Right lobe of liver (tissue), 6 donors: ENCODE measurements around the gene C1QTNF1. TPM values are rescaled to one million over a fixed set of nuclear protein-coding genes. Genes with fewer than 3 reads are reported as not detected.

Experiments used
- ATAC-seq, 4 donors: fragments of 200-7000 bp; cut with Tn5 transposase; one replicate each; pipeline ENCODE4 v1.9.1; 2020; ENCODE audit warnings: mild to moderate bottlenecking in 4 of 4, moderate library complexity in 4 of 4
- DNase-seq, 3 donors: peaks; one replicate each; pipeline ENCODE4 v3.0.0-alpha.2; 2020
- H3K27ac ChIP-seq, 3 donors: fragments of 200-600 bp; one replicate each; pipeline ENCODE4 v1.8.0; 2022
- H3K27me3 ChIP-seq, 2 donors: fragments of 200-600 bp; one replicate each; pipeline ENCODE4 v1.8.0; 2022
- H3K36me3 ChIP-seq, 4 donors: fragments of 200-600 bp; sonication (generic) in 1 of 4; one replicate each; pipeline versions ENCODE4 v1.5.1 to v1.8.0; 2017 to 2022; ENCODE audit warnings: control low read depth in 1 of 4
- H3K4me1 ChIP-seq, 4 donors: fragments of 200-600 bp; sonication (generic) in 1 of 4; one replicate each; pipeline versions ENCODE4 v1.5.1 to v1.8.0; 2017 to 2022; ENCODE audit warnings: control low read depth in 1 of 4
- H3K4me3 ChIP-seq, 3 donors: fragments of 200-600 bp; one replicate each; pipeline ENCODE4 v1.8.0; 2022
- H3K9me3 ChIP-seq, 4 donors: fragments of 200-600 bp; sonication (generic) in 1 of 4; one replicate each; pipeline versions ENCODE4 v1.5.1 to v1.8.0; 2017 to 2022; ENCODE audit warnings: control low read depth in 1 of 4
- POLR2A ChIP-seq: fragments of 450-650 bp; IDR thresholded peaks from one replicate; pipeline ENCODE4 v1.6.1; 2017; ENCODE audit warnings: antibody characterized with exemption, mild to moderate bottlenecking
- WGBS: methylation state at CpG from one replicate; pipeline ENCODE4 v1.1.6; 2018; ENCODE audit warnings: low coverage, low lambda C conversion rate; ENCODE audit not compliant: insufficient coverage; ENCODE audit errors: missing lambda C conversion rate; 5-methylcytosine and 5-hydroxymethylcytosine counted together
- intact Hi-C, 2 donors: fragments of 100-400 bp; cut with DNase I; formaldehyde crosslinking; loops; one replicate each; pipeline versions ENCODE4 v1.11.2 to v1.14.1; 2022
- total RNA-seq, 6 experiments: library from RNA; depleted of rRNA in 2 of 6; stranded (reverse); fragments of >200 nt in 2 of 6; fragmentation: NEBNext Ultra II Directional in 3 of 6; extraction: Animal tissue kit (Norgen Biotek cat#: 25700) in 3 of 6; gene quantifications; one replicate each; pipeline versions ENCODE4 v1.1.0 to v1.2.4, GENCODE V29; 2016 to 2023
- TF ChIP-seq, protein P1 (sequence below), 4 donors: fragments of 200-600 bp in 3 of 4; fragments of 450-650 bp in 1 of 4; IDR thresholded peaks; one replicate each; pipeline versions ENCODE4 v1.5.1 to v1.8.0; 2016 to 2022; ENCODE audit warnings: antibody characterized with exemption in 4 of 4, mild to moderate bottlenecking in 2 of 4
- donor health status: DM: no; HTN: yes; CAD: no.
- donor health status: DM: no; HTN: no; CAD: no.
- donor health status: DM: no; HTN: no; CAD: no.
- donor health status: DM: no; HTN: yes; CAD: no.
- donor health status: DM: no; HTN: yes; CAD: no.

Gene C1QTNF1
- total RNA-seq, 6 experiments from 2014 or later = 9.8 to 40.2 (median 26.2) TPM

GRCh38 chr17:79086609-79087427 lies 62.8 kb downstream of the C1QTNF1 start:
- intact Hi-C loops = loop anchor here in 1 of 2 donors (5.0 kb wide), 1 partner anchor 300 kb away; no protein-coding TSS in a partner anchor
- Histone ChIP-seq H3K9me3 (no peaks in the 10 kb centered on the region), H3K27ac (no peak overlapping the region), H3K36me3 (peaks cover 0 to 41% (median 6%) of the 10 kb centered on the region in 4 donors), H3K4me1 (no peaks in the 10 kb centered on the region), H3K4me3 (no peak overlapping the region), H3K27me3 (no peaks in the 10 kb centered on the region)
- 60% methylated on average over 9 of the region's 33 CpGs for WGBS
- TF ChIP-seq, protein P1, sequence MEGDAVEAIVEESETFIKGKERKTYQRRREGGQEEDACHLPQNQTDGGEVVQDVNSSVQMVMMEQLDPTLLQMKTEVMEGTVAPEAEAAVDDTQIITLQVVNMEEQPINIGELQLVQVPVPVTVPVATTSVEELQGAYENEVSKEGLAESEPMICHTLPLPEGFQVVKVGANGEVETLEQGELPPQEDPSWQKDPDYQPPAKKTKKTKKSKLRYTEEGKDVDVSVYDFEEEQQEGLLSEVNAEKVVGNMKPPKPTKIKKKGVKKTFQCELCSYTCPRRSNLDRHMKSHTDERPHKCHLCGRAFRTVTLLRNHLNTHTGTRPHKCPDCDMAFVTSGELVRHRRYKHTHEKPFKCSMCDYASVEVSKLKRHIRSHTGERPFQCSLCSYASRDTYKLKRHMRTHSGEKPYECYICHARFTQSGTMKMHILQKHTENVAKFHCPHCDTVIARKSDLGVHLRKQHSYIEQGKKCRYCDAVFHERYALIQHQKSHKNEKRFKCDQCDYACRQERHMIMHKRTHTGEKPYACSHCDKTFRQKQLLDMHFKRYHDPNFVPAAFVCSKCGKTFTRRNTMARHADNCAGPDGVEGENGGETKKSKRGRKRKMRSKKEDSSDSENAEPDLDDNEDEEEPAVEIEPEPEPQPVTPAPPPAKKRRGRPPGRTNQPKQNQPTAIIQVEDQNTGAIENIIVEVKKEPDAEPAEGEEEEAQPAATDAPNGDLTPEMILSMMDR (IDR thresholded peaks at IDR 0.05) = no peak
- TF ChIP-seq POLR2A = no peak
- peak in 1 of 4 donors; percentile 5 for ATAC-seq
- DNase-seq = peak in 1 of 3 donors; percentile 42

DNA sequence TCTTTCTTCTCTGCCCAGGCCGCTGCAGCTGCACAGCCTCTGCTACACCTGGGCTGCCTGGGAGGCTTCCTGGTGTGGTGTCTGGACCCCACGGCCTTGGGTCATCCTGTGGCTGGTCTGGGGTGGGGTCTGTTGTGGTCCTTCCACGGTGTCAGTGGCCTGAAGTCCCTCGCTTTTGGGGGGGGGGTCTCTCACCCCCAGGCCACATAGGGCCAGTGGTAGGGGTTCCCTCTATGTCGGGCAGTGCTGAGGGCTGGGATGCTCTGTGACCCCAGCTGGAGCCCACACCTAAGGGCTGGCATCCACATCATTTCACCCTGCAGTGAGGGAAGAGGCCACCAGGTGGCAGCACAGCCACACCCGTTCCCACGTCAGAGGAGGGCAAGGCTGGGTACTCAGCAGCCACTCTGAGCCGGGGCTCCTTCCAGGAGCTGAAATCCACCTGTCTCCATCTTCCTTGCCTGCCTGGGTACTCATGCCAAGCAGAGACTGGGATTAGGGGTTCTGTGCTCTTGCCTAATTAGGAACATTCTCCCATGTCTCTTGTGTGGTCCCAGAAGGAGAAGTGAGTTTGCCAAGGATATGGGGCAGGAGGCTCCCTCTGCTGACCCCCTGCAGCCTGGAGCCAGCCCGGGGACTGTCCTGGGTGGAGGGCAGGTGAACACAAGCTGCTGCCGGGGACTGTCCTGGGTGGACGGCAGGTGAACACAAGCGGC lies 63.6 kb downstream of the C1QTNF1 start:
- Histone ChIP-seq H3K27me3 (no peaks in the 10 kb centered on the region), H3K9me3 (no peaks in the 10 kb centered on the region), H3K36me3 (peaks cover 0 to 35% (median 6%) of the 10 kb centered on the region in 4 donors), H3K27ac (no peak overlapping the region), H3K4me1 (no peaks in the 10 kb centered on the region), H3K4me3 (no peak overlapping the region)
- DNase-seq (peak in 2 of 3 donors; percentile 70 to 72), ATAC-seq (peak; percentile 63 to 80 (median 76))
- 21% methylated on average over 4 of the region's 12 CpGs for WGBS
- intact Hi-C loops = loop anchor here in 1 of 2 donors (5.0 kb wide), 1 partner anchor 300 kb away; no protein-coding TSS in a partner anchor
- no peak for TF ChIP-seq POLR2A
- TF ChIP-seq, protein P1 (IDR thresholded peaks at IDR 0.05) = peak; percentile 72 to 93 (median 92)

- Histone ChIP-seq H3K4me1 (no peaks in the 10 kb centered on the region), H3K36me3 (peaks cover 0 to 27% (median 6%) of the 10 kb centered on the region in 4 donors), H3K27ac (no peak overlapping the region), H3K27me3 (no peaks in the 10 kb centered on the region), H3K4me3 (no peak overlapping the region), H3K9me3 (no peaks in the 10 kb centered on the region)
- WGBS = 92% methylated on average over 17 of the region's 26 CpGs
- ATAC-seq (no peak), DNase-seq (no peak)
- TF ChIP-seq, protein P1 (IDR thresholded peaks at IDR 0.05) = no peak
- no peak for TF ChIP-seq POLR2A
- intact Hi-C loops = loop anchor here in 1 of 2 donors (5.0 kb wide), 1 partner anchor 299 kb away; no protein-coding TSS in a partner anchor
These were observed 64.5 kb downstream of the C1QTNF1 start for GRCh38 chr17:79088247-79088996.

DNA sequence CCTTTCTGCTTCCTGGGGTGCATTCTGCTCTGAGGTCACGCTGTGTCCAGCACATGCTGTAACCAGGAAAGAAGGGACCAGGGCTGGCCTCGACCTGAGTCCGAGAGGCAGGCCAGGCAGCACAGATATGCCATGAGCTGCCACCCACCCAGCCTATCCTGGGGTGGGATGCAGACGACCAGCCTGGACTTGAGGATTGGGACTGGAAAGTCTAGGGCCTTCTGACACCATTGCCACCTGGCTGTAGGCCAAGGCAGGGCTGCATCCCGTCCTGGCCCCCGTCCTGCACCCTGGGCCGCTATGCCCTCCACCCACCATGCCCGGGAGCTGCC lies 65.0 kb downstream of the C1QTNF1 start:
- DNase-seq = no peak
- intact Hi-C loops = loop anchor here in 1 of 2 donors (5.0 kb wide), 1 partner anchor 298 kb away; no protein-coding TSS in a partner anchor
- WGBS = 65% methylated on average over 4 of the region's 8 CpGs
- Histone ChIP-seq H3K4me1 (no peaks in the 10 kb centered on the region), H3K4me3 (no peak overlapping the region), H3K27me3 (no peaks in the 10 kb centered on the region), H3K9me3 (no peaks in the 10 kb centered on the region), H3K27ac (no peak overlapping the region), H3K36me3 (peaks cover 0 to 21% (median 5%) of the 10 kb centered on the region in 4 donors)
- TF ChIP-seq POLR2A = no peak
- TF ChIP-seq, protein P1 (IDR thresholded peaks at IDR 0.05) = no peak
- no peak for ATAC-seq
